ENCODE measurements around the gene SLC22A25.
"Not testable (repeated sequence)": the region's sequence is repeated elsewhere in the genome, so short reads cannot be mapped to it uniquely, and the experiment has no call there.

The SLC22A25 gene

DNA sequence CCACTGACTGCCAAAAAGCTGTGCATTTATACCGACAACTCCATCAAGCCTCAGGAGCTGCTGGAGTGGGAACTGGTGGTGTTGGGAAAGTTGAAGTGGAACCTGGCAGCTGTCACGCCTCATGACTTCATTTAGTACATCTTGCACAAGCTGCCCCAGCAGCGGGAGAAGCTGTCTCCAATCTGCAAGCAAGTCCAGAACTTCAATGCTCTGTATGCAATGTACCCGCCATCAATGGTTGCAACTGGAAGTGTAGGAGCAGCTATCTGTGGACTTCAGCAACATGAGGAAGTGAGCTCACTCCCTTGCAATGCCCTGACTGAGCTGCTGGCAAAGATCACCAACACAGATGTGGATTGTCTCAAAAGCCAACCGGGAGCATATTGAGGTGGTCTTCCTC is at the start of gene SLC22A25:
Gene SLC22A25 (minus strand): TSS at position 67 of the 400 bp plus-strand sequence. CDS start 13,947 bp downstream, outside the sequence.
- DNase-seq = no peak

DNA sequence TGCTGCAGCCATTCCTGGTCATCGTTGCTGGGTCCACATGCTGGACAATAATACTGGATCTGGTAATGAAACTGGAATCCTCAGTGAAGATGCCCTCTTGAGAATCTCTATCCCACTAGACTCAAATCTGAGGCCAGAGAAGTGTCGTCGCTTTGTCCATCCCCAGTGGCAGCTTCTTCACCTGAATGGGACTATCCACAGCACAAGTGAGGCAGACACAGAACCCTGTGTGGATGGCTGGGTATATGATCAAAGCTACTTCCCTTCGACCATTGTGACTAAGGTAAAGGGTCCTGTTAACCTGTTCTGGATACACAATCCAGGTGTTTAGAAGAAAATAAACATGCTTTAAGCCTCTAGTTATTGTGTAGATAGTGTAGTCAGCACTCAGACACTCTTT is 46.9 kb upstream of the SLC22A25 start:
- DNase-seq = no peak

DNA sequence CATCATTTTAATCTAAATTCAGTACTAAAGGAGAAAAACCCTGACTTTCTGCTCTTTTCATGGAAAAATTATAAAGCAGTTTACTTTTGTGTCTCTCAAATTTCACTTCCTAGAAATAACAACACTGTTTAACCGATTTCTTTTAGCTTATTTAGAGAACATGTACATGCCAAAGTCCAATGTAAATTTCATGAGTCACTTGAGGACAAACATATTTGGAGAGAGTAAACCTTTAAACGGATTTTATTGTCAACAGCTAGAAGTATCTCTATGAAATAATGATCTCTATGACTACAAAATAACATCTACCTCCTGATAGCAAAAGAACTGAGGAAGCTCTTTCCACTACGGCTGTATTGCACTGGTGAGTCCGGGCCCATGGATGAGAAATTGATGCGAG is 46.3 kb upstream of the SLC22A25 start:
- DNase-seq = no peak

DNA sequence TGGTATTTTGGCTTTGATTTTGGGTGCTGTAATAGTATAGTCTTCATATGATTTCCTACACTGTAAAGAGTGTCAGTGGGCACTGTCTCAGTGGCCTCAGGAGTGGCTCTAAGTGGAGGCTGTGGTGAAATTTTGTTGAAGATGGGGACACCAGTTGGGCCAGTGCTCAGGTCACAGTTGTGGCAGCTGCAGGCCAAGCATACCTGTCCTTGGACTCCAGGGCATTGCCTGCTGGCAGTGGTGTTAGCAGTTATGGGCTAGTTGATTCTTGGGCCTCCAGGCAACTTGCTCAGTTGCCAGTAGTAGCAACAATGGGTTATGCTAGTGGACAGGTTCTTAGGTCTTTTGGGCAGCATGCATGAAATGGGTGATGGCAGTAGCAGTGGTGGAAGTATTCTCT is 39.2 kb upstream of the SLC22A25 start:
- no peak for DNase-seq

DNA sequence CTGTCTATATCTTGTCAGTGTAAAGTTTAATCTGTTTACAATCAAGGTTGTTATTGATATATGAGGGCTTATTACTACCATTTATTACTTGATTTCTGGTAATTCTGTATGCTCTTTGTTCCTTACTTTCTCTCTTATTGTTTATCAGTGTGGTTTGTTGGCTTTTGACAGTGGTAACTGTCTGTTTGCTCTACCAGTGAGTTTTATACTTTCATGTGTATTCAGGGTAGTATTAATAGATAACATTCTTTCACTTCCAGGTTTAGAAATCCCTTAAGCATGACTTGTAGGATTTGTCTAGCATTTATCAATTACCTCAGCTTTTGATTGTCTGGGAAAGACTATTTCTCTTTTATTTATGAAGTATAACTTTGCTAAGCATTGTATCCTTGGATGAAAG is 37.5 kb upstream of the SLC22A25 start:
- DNase-seq = no peak

DNA sequence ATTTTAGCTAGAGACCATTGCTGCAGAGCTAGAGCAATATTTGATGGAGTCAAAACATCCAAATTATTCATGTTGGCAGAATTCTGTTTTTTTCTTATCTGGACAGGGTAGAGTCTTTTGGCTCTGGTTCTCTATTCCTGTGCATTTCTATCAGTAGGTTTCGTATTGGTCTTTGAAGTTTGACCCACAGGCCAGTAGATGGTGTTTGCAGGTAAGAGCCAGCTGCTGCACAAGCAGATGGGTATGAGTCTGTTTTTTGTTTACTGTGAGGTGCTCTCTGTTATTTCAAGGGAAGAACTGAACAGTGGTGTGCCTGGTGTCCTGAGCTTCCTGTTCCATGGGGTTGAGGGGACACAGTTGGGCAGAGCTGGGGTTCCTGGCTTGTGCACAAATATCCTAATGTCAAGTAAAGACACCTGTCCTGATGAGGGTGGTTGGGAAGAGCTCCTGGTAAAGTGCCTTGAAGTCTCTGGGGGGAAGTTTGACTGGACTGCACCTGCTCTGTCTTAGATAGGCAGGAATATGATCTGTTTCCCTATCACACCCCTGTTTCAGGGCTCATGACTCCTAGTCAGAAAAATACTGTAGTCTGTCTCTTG is 34.0 kb upstream of the SLC22A25 start:
- DNase-seq = no peak

DNA sequence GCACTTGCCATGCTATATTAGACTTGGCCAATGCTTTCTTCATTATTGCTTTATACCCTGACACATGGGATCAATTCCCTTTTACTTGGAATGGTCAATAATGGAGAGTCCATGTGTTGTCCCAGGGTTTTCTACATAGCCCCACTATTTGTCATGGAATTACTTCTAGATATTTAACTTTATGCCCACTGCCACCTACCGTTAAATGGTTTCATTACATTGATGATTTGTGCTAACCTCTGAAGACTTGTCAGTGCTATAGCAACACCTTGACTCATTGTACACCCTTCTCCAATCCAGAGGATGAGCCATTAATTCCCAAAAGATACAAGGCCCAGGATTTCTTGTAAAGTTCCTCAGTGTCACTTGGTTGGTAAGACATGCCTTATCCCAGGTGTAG is 31.4 kb upstream of the SLC22A25 start:
- DNase-seq = no peak

DNA sequence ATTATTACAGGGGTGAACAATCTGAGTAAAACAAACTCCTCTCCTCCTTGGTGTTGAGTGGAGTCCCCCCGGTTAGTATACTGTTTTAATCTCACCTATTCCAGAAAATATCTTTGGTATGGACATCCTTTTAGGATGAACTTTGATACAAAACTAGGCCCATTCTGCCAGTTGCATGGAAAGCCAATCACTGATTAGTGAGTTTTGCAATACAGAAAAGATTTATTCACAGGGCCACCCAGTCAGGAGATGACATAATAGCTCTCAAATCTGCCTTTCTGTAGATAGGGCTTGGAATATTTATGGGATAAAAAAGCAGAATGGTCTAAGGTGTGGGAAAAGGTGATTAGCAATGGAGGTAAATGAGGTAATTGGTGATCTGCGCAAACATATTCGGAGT is 30.3 kb upstream of the SLC22A25 start:
- DNase-seq = no peak

DNA sequence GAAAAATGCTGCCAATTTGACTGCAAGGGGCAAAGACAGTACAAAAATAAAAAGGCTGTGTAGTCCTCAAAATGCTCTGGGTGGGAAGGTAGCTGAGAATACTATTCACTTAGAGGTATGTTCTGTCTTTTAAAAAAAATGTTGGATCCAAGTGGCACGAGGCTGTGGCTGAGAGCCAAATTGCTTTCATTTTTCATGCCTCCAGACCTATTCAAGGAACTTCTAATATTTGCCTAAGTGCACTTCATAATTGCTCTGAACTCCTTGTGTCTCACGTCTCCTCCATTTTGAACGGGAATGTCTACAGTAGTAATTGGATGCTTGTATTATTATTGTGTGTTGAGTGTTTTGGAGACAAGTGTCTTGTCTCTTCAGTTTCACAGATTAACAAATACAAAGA is 19.1 kb upstream of the SLC22A25 start:
- DNase-seq = no peak

DNA sequence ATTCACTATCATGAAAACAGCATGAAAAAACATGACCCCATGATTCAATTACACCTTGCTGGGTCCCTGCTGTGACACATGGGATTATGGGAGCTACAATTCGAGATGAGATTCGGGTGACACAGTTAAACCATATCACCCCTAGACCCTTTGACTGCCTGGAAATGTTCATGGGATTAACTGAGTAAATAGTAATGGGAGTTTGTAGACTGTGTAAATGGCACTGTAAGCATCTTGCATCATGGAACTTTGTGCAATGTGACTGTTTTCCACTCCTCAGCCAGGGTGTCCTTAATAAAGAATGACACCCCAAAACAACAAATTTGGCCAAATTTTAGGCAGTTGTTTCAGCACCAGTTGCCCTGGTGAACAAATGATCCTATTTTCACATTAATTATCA is 7.9 kb upstream of the SLC22A25 start:
- no peak for DNase-seq

DNA sequence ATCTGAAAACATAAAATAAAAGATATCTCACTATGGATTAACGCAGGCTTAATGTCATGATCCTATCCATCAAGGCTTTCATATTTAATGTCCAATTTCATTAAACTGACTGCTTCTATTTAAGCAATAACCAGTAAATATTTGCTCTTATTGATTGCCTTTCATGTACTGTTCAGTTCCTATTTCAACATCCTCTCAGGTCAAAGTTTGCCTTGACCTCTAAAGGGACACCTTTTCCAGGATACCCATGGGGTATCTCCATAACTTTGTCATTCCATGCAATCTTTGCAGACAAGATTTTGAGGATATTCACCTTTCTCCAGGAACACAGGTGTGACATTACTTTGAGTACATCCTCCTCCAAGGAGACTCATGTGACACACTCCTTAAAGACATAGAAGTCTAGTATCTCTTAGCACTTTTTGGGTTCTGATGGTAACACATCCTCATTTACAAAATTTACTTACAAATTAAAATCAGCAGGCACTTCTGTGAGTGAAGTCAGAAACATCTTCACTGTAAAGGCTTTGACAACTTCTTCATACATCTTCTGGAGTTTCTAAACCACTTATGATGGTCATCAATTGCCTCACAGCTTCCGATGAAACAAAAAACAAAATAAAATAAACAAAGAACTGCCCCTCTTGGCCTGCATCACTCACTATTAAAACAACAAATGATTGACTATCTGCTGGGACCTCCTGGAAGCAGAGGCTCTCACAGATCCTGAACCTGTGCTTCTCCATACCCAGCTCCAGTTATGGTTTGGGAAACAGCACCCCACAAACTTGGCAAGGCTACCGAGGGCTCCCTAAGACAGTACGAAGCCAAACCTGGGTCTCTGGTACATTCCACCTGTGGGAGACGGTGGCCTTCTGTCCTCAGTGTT is 7.0 kb upstream of the SLC22A25 start:
- no peak for DNase-seq

DNA sequence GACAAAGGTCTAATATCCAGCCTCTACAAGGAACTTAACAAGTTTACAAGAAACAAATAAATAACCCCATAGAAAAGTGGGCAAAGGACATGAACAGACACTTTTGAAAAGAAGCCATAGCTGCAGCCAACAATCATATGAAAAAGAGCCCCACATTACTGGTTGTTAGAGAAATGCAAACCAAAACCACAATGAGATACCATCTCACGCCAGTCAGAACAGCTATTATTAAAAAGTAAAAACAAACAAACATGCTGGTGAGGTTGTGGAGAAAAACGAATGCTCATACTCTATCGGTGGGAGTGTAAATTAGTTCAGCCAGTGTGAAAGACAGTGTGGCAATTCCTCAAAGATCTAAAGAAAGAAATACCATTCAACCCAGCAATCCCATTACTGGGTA is 5.6 kb upstream of the SLC22A25 start:
- DNase-seq = no peak

DNA sequence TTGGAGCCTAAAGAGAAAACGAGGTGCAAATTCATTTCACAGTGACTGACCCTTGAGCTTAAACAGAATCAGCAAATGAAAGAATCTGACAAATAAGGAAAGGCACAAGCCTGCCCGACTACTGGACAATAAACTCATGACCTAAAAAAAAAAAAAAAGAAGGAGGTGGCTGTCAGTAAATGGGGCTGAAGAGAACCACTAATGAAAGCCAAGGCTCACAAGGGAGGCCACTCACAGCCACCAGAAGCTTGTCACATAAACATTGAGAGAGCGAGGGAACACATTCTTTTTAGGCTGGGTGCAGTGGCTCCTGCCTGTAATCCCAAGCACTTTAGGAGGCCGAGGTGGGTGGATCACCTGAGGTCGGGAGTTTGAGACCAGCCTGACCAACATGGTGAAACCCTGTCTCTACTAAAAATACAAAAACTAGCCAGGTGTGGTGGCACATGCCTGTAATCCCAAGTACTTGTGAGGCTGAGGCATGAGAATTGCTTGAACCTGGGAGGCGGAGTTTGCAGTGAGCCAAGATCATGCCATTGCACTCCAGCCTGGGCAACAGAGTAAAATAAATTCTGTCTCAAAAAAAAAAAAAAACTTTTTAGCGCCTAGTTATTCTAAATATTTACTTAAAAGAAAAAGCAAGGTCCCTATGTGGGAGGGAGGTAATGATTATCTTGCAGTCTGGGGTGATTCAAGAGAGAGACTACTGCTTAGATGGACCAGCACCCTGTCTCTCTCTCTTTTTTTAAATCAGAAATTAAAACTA is 4.0 kb upstream of the SLC22A25 start:
- not testable (repeated sequence) for DNase-seq

DNA sequence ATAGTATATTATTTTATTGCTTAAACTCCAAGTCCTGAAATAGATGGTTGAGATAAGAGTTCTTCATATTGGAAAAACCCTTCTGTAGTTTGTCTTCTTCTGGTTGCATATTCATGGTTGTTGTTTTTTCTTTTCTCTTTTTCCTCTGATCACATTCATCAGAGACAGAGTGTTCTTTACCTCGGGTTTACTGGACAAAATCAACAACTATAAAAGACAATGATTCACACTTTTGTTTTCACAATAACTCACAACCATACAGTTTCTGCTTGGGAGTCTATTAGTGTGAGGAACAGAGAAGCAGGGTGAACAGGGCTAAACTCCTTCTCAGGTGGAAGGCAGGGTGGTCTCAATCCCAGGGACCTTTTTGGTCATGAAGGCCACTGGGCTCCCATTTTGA is 2.6 kb upstream of the SLC22A25 start:
- no peak for DNase-seq

DNA sequence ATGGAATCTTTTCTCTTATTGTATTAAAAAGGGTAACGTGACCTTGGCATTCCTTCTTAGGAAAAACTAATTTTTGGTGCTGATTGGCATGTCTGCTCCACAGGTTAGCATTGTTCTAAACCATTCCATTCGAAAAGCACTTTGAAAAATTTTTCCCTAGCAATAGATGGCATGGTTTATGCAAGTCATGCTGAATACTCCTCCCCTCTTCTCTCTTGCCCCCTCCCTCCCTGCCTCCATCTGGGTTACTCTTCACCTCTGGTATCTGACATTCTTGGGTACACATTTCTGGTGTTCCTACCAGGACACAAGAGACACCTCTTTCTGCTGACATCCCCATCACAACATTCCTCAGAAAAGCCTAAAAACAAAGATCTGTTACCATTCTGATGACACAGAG is 1.5 kb upstream of the SLC22A25 start:
- no peak for DNase-seq

DNA sequence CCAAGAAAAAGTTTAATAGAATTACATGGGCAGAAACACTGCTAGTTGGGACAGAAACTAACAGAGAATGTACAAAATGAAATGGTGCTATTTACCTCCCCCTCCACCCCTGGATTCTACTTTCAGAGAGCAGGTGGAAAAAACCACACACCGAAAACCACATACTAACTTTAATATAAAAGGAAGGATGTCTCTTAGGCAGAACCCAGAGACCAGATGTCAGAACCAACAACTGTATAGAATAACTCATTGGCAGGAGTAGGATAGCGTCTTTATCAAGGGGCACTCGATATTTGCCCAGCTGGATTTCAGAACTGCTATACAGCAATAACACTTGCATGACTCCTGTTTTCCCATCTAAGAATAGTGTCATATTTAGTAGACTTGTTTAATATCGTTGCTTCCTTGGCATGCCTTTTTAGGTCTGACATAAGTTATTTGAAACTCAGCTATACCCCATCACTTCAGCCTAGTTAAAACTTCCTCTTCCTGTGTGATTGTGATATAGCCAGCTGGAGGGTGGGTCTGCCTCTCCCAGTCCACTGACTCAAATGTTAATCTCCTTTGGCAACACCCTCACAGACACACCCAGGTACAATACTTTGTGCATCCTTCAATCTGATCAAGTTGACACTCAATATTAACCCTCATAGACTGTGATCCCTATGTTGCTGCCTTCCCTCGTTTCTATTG is 1.2 kb downstream of the SLC22A25 start:
- DNase-seq = no peak

DNA sequence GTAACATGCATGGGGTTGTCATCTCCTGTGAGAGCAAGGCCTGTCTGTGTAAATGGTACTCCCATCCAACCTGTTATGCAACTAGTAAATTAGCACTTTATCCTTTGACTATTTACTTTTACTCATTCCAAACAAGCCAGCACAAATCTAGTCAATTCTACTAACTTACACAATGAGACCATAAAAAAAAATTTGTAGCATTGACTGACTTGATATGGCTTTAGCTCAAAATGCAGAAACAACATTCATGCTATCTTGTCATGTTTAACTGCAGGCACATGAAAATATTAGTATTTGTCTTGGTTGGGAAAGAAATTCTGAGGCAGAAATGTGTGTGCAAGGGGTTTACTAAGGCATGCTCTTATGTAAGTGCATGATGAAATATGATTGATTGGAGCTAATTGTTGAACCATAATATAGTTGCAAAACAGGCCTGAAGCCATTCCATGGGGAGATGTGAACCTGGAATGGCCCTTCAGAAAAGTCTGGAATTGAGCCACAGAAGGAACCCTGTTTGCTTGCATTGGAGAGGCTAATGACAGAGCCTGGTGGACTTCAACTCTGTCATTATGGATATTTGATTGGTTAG is 2.5 kb downstream of the SLC22A25 start:
- DNase-seq = no peak

DNA sequence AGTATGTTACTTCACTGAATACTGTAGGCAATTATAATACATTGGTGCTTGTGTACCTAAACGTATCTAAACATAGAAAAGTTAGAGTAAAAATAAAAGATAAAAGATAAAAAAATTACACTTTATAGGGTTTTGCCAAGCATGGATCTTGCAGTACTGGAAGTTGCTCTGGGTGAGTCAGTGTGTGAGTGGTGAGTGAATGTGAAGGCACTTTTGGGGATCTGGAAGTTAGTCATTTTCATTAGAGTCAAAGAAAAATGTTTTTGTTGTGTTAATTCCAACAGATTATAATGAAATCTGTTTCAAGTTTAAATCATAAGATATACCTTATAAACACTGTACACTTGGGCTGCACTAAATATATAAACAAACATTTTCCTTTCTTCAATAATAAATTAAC is 3.3 kb downstream of the SLC22A25 start:
- DNase-seq = no peak

DNA sequence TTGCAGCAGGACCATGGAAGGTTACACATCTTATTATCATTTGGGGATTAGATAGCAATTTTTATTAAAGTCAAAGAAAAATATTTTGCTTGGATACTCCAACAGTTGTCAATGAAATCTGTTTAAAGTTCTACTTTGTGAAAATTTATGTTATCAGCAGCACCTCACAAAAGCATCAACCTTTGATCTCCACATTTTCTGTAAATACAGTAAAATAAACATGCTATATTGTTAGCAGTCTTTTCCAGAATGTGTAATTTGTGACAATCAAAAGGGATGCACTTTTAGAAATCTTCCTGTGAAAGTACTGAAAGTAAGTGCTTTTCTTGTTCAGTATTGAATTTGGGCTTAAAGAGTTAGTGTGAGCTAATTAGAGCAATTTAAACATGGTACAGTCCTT is 4.1 kb downstream of the SLC22A25 start:
- no peak for DNase-seq

DNA sequence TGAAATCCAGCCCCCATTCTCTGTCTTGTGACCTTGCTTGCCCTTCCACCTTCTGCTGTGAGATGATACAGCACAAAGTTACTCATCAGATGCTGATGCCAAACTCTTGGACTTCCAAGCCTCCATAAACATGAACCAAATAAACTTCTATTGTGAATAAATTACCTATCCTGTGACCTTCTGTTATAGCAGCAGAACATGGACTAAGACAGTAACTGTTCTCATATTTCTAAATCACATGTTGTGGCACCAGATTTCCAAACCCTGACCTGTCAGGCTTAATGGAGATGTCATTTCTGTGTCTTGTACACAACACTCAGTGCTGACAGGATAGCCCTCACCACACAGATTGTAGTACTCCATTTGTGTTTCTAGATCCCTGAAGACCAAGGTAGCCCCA is 6.0 kb downstream of the SLC22A25 start:
- no peak for DNase-seq

DNA sequence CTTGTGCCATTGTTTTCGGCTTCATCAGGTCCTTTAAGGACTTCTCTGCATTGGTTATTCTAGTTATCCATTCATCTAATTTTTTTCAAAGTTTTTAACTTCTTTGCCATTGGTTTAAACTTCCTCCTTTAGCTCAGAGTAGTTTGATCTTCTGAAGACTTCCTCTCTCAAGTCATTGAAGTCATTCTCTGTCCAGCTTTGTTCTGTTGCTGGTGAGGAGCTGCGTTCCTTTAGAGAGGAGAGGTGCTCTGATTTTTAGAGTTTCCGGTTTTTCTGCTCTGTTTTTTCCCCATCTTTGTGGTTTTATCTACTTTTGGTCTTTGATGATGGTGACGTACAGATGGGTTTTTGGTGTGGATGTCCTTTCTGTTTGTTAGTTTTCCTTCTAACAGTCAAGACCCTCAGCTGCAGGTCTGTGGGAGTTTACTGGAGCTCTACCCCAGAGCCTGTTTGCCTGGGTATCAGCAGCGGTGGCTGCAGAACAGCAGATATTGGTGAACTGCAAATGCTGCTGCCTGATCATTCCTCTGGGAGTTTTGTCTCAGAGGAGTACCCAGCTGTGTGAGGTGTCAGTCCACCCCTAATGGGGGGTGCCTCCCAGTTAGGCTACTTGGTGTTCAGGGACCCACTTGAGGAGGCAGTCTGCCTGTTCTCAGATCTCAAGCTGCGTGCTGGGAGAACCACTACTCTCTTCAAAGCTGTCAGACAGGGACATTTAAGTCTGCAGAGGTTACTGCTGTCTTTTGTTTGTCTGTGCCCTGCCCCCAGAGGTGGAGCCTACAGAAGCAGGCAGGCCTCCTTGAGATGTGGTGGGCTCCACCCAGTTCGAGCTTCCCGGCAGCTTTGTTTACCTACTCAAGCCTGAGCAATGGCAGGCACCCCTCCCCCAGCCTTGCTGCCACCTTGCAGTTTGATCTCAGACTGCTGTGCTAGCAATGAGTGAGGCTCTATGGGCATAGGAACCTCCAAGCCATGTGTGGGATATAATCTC is 7.6 kb downstream of the SLC22A25 start:
- not testable (repeated sequence) for DNase-seq

DNA sequence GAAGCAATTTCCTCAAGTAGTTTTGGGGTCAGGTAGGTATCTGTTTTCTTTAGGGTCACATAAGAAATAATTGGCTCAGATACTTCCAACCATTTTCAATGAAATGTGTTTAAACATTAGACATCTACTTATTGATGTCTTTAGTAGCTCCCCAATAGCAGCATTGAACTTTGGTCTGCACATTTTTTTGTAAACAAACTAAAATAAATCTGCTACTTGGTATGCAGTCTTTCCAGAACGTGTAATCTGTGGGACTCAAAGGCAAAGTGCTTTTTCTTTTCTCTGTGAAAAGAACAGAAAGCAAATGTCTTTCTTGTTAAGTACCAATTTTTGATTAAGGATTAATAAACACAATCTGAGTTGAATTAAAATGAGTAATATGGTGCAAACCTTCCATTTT is 13.6 kb downstream of the SLC22A25 start:
- DNase-seq = no peak

Data from NCI-H2081 (cell line).